Gastroesophageal sphincter (tissue), 3 donors: ENCODE results near the gene EEF1AKMT1.

Experiments used
- EP300 ChIP-seq: sonication (generic); formaldehyde crosslinking; IDR thresholded peaks from one replicate; pipeline ENCODE4 v1.6.1; 2017; ENCODE audit warnings: antibody characterized with exemption, mild to moderate bottlenecking
- POLR2A ChIP-seq, 2 donors: fragments of 450-650 bp; IDR thresholded peaks; one replicate each; pipeline ENCODE4 v1.6.1; 2017; ENCODE audit warnings: antibody characterized with exemption in 2 of 2, mild to moderate bottlenecking in 2 of 2, moderate library complexity in 1 of 2
- POLR2AphosphoS5 ChIP-seq: sonication (generic); formaldehyde crosslinking; IDR thresholded peaks from one replicate; pipeline ENCODE4 v1.6.1; 2017; ENCODE audit warnings: antibody characterized with exemption
- TF ChIP-seq, protein P1 (sequence below), 4 experiments: fragments of 200-600 bp in 2 of 4; fragments of 450-650 bp in 2 of 4; sonication (generic) in 1 of 4; IDR thresholded peaks; one replicate each; pipeline ENCODE4 v1.5.1; 2017 to 2019; ENCODE audit warnings: antibody characterized with exemption in 4 of 4, mild to moderate bottlenecking in 2 of 4, moderate library complexity in 2 of 4

GRCh38 chr13:20706661-20707060 lies 67.1 kb downstream of the EEF1AKMT1 start:
- TF ChIP-seq, protein P1, sequence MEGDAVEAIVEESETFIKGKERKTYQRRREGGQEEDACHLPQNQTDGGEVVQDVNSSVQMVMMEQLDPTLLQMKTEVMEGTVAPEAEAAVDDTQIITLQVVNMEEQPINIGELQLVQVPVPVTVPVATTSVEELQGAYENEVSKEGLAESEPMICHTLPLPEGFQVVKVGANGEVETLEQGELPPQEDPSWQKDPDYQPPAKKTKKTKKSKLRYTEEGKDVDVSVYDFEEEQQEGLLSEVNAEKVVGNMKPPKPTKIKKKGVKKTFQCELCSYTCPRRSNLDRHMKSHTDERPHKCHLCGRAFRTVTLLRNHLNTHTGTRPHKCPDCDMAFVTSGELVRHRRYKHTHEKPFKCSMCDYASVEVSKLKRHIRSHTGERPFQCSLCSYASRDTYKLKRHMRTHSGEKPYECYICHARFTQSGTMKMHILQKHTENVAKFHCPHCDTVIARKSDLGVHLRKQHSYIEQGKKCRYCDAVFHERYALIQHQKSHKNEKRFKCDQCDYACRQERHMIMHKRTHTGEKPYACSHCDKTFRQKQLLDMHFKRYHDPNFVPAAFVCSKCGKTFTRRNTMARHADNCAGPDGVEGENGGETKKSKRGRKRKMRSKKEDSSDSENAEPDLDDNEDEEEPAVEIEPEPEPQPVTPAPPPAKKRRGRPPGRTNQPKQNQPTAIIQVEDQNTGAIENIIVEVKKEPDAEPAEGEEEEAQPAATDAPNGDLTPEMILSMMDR (IDR thresholded peaks at IDR 0.05), result no peak
- TF ChIP-seq EP300, result no peak
- TF ChIP-seq POLR2A (IDR thresholded peaks at IDR 0.05), result no peak
- no peak for TF ChIP-seq POLR2AphosphoS5
